OCI-LY1 (cell line): ENCODE data around the gene RAD17.

Experiments
- H2AFZ ChIP-seq: fragments of 200-600 bp; sonication (generic), shearing (Covaris generic); 2 replicates; pipeline ENCODE4 v1.6.0; 2014; ENCODE audit warnings: antibody characterized with exemption, mild to moderate bottlenecking, low read length
- H3F3A ChIP-seq: fragments of 200-600 bp; sonication (generic), shearing (Covaris generic); 2 replicates; pipeline ENCODE4 v1.6.0; 2014; ENCODE audit warnings: mild to moderate bottlenecking, antibody characterized with exemption, low read length, moderate library complexity; ENCODE audit not compliant: insufficient read depth
- H3K27ac ChIP-seq: fragments of 200-600 bp; sonication (generic); 2 replicates; pipeline ENCODE4 v1.5.1; 2014; ENCODE audit warnings: low read length, mixed run types, mild to moderate bottlenecking, low read depth; ENCODE audit not compliant: poor library complexity, severe bottlenecking
- H3K27me3 ChIP-seq: fragments of 200-600 bp; sonication (generic); 2 replicates; pipeline ENCODE4 v1.6.0; 2014; ENCODE audit warnings: antibody characterized with exemption, mild to moderate bottlenecking, low read length, moderate library complexity; ENCODE audit not compliant: insufficient read depth
- H3K36me3 ChIP-seq: fragments of 200-600 bp; sonication (generic); 2 replicates; pipeline ENCODE4 v1.6.1; 2014; ENCODE audit warnings: mild to moderate bottlenecking, antibody characterized with exemption, low read length, moderate library complexity, mixed read lengths; ENCODE audit not compliant: insufficient read depth
- H3K4me1 ChIP-seq: fragments of 200-600 bp; sonication (generic); 2 replicates; pipeline ENCODE4 v1.5.1; 2014; ENCODE audit warnings: mild to moderate bottlenecking, low read length, moderate library complexity; ENCODE audit not compliant: insufficient read depth, severe bottlenecking
- H3K4me2 ChIP-seq: fragments of 200-600 bp; sonication (generic), shearing (Covaris generic); 2 replicates; pipeline ENCODE4 v1.6.1; 2014; ENCODE audit warnings: low read length
- H3K4me3 ChIP-seq: fragments of 200-600 bp; sonication (generic); 2 replicates; pipeline ENCODE4 v1.5.1; 2014; ENCODE audit warnings: low read length, low read depth, mild to moderate bottlenecking, mixed read lengths; ENCODE audit not compliant: poor library complexity, severe bottlenecking
- H3K79me2 ChIP-seq: fragments of 200-600 bp; shearing (Covaris generic); 2 replicates; pipeline ENCODE4 v1.6.1; 2016; ENCODE audit warnings: mixed run types, low read length, mixed read lengths; ENCODE audit not compliant: insufficient read depth
- H3K9ac ChIP-seq: fragments of 200-600 bp; sonication (generic), shearing (Covaris generic); 2 replicates; pipeline ENCODE4 v1.6.1; 2014; ENCODE audit warnings: mild to moderate bottlenecking, low read length, mixed read lengths
- H3K9me2 ChIP-seq: fragments of 200-600 bp; sonication (generic), shearing (Covaris generic); 2 replicates; pipeline ENCODE4 v1.6.1; 2014; ENCODE audit warnings: low read depth, mild to moderate bottlenecking, low read length, mixed read lengths
- H3K9me3 ChIP-seq: fragments of 200-600 bp; shearing (Covaris generic); 2 replicates; pipeline ENCODE4 v1.6.1; 2014; ENCODE audit warnings: low read length, mixed read lengths
- H4K20me1 ChIP-seq: fragments of 200-600 bp; sonication (generic), shearing (Covaris generic); 2 replicates; pipeline ENCODE4 v1.6.0; 2016; ENCODE audit warnings: mild to moderate bottlenecking, low read length; ENCODE audit not compliant: insufficient read depth
- EZH2 ChIP-seq: fragments of 200-600 bp; sonication (generic), shearing (Covaris generic); IDR thresholded peaks from 2 replicates; pipeline ENCODE4 v1.8.0; 2017; ENCODE audit warnings: borderline replicate concordance, mixed run types, mild to moderate bottlenecking, antibody characterized with exemption, low read length, moderate library complexity, mixed read lengths
- TF ChIP-seq, protein P1 (sequence below): fragments of 200-600 bp; sonication (generic), shearing (Covaris generic); IDR thresholded peaks from 2 replicates; pipeline ENCODE4 v1.5.1; 2017; ENCODE audit warnings: mild to moderate bottlenecking, antibody characterized with exemption, low read length, moderate library complexity, mixed read lengths

RAD17 gene, protein sequence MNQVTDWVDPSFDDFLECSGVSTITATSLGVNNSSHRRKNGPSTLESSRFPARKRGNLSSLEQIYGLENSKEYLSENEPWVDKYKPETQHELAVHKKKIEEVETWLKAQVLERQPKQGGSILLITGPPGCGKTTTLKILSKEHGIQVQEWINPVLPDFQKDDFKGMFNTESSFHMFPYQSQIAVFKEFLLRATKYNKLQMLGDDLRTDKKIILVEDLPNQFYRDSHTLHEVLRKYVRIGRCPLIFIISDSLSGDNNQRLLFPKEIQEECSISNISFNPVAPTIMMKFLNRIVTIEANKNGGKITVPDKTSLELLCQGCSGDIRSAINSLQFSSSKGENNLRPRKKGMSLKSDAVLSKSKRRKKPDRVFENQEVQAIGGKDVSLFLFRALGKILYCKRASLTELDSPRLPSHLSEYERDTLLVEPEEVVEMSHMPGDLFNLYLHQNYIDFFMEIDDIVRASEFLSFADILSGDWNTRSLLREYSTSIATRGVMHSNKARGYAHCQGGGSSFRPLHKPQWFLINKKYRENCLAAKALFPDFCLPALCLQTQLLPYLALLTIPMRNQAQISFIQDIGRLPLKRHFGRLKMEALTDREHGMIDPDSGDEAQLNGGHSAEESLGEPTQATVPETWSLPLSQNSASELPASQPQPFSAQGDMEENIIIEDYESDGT

DNA sequence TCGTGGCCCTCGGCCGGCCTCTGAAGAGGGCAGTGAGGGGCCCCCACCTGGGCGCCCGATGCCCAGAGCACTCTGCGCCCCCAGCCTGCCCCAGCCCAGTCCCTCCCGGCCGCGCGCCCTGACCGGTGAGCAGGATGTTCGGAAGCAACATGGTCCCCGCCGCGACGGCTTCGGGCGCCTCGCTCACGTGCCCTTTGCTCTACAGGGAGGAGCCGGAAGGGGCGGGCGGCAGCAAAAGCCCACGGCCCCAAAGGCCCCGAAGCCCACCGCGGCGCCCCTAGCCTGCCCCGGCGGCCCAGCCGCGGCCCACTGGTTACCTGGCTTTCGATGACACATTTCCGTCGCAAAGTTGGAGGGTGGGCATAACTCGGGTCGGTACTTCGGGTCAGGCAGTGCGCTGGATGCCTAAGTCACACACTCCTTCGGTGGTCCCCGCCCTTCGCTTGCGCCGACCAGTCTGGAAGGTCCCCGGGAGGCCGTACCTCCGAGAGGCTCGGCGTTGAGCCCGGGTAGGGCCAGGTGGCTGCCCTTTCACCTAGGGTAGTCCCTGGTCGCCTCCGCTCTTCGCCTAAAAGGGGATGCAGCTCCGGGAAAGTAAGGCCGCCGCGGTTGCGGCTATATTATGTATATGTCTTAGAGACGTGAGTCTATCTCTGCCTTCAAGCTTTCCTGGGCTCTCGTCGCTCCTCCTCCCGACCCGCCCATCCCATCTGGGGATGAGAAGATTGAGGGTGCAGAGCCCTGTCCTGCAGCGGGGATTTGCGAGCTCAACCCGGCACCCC, at the start of gene RAD17, which contains the start of the genes AK6 and TAF9:
Gene RAD17 (plus strand): TSS at position 479 of the 782 bp plus-strand sequence. CDS start 2,391 bp downstream, outside the sequence.
Gene AK6 (minus strand): TSS at position 181 of the 782 bp plus-strand sequence. CDS start 30 bp downstream, at position 151.
Gene TAF9 (minus strand): TSS at position 181 of the 782 bp plus-strand sequence. CDS start 3,783 bp downstream, outside the sequence.
- H4K20me1 ChIP-seq = no peaks in the 10 kb centered on the region
- no peaks in the 10 kb centered on the region for H3K9me3 ChIP-seq
- peak within 1 kb of the TSS; percentile 100 for H3K4me2 ChIP-seq
- no peaks in the 10 kb centered on the region for H3F3A ChIP-seq
- H3K4me1 ChIP-seq = peaks cover 63% of the 10 kb centered on the region
- H3K9ac ChIP-seq = peak within 1 kb of the TSS; percentile 94
- TF ChIP-seq, protein P1, sequence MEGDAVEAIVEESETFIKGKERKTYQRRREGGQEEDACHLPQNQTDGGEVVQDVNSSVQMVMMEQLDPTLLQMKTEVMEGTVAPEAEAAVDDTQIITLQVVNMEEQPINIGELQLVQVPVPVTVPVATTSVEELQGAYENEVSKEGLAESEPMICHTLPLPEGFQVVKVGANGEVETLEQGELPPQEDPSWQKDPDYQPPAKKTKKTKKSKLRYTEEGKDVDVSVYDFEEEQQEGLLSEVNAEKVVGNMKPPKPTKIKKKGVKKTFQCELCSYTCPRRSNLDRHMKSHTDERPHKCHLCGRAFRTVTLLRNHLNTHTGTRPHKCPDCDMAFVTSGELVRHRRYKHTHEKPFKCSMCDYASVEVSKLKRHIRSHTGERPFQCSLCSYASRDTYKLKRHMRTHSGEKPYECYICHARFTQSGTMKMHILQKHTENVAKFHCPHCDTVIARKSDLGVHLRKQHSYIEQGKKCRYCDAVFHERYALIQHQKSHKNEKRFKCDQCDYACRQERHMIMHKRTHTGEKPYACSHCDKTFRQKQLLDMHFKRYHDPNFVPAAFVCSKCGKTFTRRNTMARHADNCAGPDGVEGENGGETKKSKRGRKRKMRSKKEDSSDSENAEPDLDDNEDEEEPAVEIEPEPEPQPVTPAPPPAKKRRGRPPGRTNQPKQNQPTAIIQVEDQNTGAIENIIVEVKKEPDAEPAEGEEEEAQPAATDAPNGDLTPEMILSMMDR = no peak
- no peak for TF ChIP-seq EZH2
- peak within 1 kb of the TSS; percentile 91 for H3K4me3 ChIP-seq
- peaks cover 72% of the 10 kb centered on the region for H3K79me2 ChIP-seq
- H2AFZ ChIP-seq = no peak within 1 kb of the TSS; the same call in 1 of the 2 replicates
- H3K27ac ChIP-seq = peak within 1 kb of the TSS; percentile 77
- H3K9me2 ChIP-seq = no peaks in the 10 kb centered on the region
- H3K36me3 ChIP-seq = peaks cover 33% of the 10 kb centered on the region
- no peaks in the 10 kb centered on the region for H3K27me3 ChIP-seq

DNA sequence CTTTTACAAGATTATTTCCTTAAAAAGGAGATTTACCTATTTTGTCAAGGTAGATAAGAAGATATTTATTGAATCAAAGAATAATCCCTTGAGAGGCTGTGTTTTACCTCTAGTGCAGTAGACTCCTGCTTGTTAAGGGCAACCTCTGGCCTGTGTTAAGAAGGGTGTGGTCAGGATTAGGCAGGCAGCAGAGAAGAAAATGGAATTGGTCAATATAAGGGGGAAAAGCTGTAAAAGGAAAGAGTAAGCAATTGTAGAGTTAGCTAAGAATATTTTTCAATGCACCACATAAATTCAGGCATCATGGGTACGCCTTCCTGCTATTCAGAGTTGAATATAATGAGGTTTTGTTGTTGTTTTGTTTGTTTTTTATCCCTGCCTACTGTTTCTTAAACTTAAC, 43.3 kb upstream of the RAD17 start:
- Histone ChIP-seq H3K79me2 (no peaks in the 10 kb centered on the region), H2AFZ (no peak overlapping the region), H3K9me3 (no peaks in the 10 kb centered on the region), H3K27me3 (no peaks in the 10 kb centered on the region), H3K4me2 (no peak overlapping the region), H3F3A (no peaks in the 10 kb centered on the region), H3K36me3 (0 out of 2 replicates have a peak, but pooled peaks cover 3% of the 10 kb centered on the region), H3K4me3 (no peak overlapping the region), H3K27ac (no peak overlapping the region), H4K20me1 (no peaks in the 10 kb centered on the region), H3K9ac (no peak overlapping the region), H3K4me1 (no peaks in the 10 kb centered on the region), H3K9me2 (no peaks in the 10 kb centered on the region)
- no peak for TF ChIP-seq EZH2
- TF ChIP-seq, protein P1 = no peak

DNA sequence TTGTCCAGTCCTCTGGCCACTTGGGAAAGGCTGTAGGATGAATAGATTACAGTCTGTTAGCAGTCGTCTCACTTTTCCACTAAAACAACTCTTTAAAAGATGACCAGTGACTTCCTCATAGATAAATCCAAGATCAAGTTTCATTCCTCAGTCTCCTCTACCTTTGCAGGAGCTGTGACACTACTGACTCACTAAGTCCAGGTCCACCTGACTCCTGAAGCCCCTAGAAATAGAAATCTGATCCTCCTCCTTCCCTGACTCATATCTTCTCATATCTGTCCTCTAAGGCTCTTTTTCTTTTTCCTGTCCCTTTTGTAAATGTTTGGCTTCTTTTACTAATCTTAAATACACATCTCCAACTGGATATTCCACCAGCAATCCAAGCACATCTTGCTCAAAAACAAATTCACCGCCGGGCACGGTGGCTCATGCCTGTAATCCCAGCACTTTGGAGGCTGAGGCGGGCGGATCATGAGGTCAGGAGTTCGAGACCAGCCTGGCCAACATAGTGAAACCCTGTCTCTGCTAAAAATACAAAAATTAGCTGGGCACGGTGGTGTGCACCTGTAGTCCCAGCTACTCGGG, 39.6 kb upstream of the RAD17 start:
- Histone ChIP-seq H3K4me3 (no peak overlapping the region), H3K9me3 (no peaks in the 10 kb centered on the region), H4K20me1 (no peaks in the 10 kb centered on the region), H3K9ac (no peak overlapping the region), H3K4me2 (no peak overlapping the region), H3F3A (no peaks in the 10 kb centered on the region), H3K9me2 (no peaks in the 10 kb centered on the region), H3K27ac (no peak overlapping the region), H3K79me2 (no peaks in the 10 kb centered on the region), H3K27me3 (no peaks in the 10 kb centered on the region), H3K36me3 (0 out of 2 replicates have a peak, but pooled peaks cover 3% of the 10 kb centered on the region), H3K4me1 (peaks cover 28% of the 10 kb centered on the region), H2AFZ (no peak overlapping the region)
- TF ChIP-seq, protein P1 = no peak
- TF ChIP-seq EZH2 = no peak
